GM18499 (cell line): Measurements from ENCODE around the gene MYO18A.
"Not testable (repeated sequence)": the region's sequence is repeated elsewhere in the genome, so short reads cannot be mapped to it uniquely, and the experiment has no call there.

Experiments used
- ATAC-seq: cut with Tn5 transposase; IDR thresholded peaks from one replicate; pipeline ENCODE4 v1.9.1; 2021; ENCODE audit warnings: moderate number of reproducible peaks; ENCODE audit not compliant: insufficient read depth, unreplicated experiment

Gene MYO18A

GRCh38 chr17:29169806-29170591 lies 10.2 kb downstream of the MYO18A start:
- no peak for ATAC-seq

DNA sequence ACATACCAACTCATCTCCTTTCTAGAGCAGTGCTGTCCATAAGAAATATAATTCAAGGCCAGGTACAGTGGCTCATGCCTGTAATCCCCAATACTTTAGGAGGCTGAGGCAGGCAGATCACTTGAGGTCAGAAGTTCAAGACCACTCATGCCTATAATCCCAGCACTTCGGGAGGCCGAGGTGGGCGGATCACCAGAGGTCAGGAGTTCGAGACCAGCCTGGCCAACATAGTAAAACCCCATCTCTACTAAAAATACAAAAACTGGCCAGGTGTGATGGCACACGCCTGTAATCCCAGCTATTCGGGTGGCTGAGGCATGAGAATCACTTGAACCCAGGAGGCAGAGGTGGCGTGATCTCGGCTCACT lies 11.5 kb downstream of the MYO18A start:
- ATAC-seq = not testable (repeated sequence)

DNA sequence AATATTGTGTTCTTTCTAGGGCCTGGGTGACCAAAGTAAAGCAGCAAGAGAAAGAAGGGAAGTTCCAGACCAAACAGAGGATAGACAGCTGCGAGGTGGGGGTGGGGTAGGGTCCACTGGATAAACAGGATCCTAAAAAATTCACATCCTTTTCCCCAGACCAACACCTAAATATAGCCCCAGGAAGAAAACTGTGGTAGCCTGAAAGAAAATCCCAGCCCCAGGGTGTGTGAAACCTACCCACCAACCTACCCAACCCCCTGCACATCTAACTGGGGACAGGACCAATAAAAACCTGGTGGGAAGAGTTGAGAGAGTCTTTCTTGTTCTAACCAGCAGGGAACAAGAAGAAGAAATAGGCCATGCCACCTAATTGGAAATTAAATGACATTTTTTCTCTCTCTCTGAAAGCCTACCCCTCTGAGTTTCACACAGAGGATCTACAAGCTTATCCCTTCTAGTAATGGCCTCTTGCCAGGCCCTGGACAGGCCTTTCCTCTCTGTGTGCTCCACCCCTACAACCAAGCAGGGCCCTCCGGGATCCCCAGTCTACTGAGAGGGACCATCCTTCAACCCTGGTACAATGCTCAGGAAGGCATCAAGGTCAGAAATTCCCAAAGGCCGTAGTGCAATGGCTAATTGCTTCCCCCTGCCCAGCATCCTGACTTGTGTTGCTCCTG lies 12.0 kb downstream of the MYO18A start:
- no peak for ATAC-seq

- no peak for ATAC-seq
These were observed 12.7 kb downstream of the MYO18A start for GRCh38 chr17:29167393-29168078.

- ATAC-seq = no peak
These were observed 13.7 kb downstream of the MYO18A start for GRCh38 chr17:29166507-29166887.

DNA sequence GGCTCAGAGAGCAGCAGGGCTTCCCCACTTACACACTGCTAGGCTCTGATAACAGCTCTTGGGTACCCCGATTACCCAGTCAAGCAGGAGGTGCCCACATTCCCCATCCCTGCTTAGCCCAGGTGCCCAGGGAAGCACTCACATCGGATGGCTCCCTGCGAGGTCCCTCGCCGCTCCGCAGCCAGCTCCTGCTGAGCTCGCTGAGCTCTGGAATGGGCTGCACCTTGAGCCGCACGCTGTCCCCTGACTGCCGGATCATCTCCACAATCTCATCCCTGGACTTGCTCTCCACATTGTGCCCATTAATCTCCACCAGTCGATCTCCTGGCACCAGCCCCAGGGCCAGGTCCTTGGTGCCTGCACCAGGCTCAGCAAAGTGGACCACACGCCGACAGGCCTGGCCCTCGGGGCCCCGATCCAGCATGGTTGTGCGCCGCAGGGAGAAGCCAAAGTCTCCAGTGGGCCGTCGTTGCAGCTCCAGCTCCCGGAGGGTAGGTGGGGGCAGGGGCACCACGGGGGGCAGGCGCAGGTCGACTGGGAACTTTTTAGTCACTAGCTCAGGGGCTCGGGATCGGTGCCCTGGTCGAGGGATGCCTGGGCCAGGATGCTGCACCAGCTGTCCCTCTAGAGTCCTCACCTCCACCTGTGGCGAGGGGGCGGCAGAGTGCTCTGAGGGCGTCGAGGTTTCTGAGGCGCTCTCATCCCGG lies 14.2 kb downstream of the MYO18A start:
- ATAC-seq = no peak

DNA sequence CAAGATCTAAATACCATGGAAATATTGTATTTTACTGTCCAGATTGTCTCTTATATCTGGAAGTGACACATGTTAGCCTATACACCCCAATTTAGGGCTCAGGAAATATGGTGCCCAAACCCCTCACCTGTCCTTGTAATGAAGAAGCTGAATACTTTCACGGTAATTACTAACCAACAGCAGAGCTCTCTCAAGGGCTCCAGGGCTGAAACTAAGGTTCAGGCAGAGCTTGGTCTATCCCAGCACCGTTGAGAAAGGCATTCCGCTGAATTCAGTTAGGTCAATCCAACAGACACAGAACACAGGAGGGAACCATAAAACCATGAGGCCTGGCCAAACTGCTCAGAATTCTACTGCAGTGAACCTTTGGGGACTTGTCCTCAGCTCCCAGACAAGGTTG lies 14.9 kb downstream of the MYO18A start:
- ATAC-seq = no peak

DNA sequence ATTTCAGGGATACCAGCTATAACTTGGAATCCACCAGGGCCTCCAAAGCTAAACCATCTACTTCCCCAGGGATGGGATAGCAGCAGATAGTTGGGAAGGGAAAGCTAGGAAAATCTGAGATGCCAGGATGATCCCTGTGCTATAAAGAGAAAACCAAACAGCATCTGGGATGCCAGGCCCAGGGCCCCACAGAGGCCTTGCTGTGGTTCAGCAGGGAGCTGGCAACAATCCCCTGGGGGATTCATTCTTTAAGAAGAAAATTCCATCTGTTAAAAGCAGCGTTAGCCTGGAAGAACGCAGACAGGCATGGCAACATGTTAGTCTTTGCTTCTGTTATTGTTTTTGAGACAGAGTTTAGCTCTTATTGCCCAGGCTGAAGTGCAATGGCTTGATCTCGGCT lies 16.6 kb downstream of the MYO18A start:
- no peak for ATAC-seq

- no peak for ATAC-seq
These were observed 17.3 kb downstream of the MYO18A start for GRCh38 chr17:29162909-29163341.

- ATAC-seq = no peak
These were observed 17.9 kb downstream of the MYO18A start for GRCh38 chr17:29162082-29162908.

DNA sequence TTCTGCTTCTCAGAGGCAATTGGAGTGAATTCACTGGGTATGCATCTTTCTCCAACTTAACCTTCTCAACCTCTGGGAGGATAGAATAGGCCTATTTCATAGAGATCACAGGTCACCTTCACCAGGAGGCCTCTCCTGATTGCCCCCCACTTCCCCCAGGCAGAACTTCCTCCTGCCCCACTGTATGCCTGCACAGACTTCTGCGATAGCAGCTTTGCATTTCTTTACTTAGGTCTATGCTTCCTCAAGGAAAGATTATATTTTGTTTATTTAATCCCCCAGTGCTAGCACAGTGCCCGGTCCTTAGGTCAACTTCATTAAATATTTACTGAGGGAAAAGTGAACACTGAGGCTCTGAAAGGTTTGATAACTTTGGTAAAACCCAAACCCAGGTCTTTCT lies 19.9 kb downstream of the MYO18A start:
- ATAC-seq = no peak

DNA sequence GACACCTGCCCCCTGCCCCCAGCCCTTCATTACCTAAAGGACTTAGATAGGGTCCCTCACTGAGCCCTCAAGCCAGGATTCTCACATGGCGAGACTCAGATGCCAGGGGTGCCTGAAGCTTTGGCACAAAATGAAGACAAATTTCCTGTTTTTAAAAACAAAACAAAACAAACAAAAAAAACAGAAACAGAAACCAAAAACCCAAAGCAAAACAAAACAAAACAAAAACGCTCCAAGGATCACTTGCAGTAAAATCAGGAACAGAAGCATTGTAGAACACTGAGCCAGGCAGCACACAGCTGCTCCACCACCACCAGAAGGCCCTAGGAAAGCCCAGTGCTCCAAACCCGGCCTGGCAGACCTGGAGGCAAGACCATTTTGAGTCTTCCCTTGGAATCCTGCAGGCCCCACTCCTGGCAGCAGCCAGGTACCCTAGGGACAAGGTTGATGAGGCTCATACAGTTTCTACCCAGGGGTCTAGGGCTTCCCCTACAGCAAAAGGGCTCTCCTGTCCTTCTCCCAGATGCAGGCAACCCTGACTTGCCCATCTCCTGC lies 20.8 kb downstream of the MYO18A start:
- ATAC-seq = no peak

GRCh38 chr17:29158488-29159275 lies 21.5 kb downstream of the MYO18A start:
- ATAC-seq = no peak

- no peak for ATAC-seq
These were observed 22.1 kb downstream of the MYO18A start for GRCh38 chr17:29158096-29158487.

DNA sequence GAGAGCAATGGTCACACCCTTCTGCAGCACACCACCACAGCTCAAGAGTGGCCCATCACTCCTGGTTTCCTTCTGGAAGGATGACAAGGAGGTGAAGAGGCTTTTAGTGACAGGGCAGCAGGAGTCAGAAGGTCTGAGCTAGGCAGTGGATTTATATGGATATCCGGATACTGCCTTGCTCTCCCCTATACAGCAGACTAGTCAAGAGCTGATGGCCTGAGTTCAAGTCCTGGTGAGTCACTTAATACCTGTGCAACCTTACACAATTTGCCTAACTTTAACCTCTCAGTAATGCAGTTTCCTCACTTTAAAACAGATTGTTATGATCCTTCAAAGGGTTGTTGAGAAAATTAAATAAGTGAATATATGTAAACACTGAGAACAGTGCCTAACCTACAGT lies 22.9 kb downstream of the MYO18A start:
- ATAC-seq = no peak

DNA sequence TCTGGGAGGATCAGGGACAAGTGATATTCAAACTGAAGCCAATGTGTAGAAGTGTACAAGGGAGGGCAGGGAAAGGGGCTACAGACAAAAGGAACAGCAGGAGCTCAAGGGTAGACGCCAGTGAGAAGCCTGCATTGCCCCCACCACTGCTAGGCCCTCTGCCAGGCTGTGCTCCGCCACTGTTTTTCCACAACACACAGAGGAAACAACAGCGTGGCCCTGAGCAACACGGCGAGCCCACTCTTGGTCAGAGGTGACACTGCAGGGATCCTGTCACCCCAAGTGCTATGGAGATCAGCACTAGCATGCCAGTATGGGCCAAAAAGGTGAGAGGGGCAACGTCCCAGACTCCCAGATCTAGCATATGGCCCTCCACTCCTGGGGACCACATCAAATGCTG lies 23.4 kb downstream of the MYO18A start:
- ATAC-seq = no peak

- no peak for ATAC-seq
These were observed 24.2 kb downstream of the MYO18A start for GRCh38 chr17:29155966-29156338.

- no peak for ATAC-seq
These were observed 24.8 kb downstream of the MYO18A start for GRCh38 chr17:29155227-29155965.
